Activated CD4-positive, alpha-beta T cell treated with anti-CD3 and anti-CD28 coated beads for 48 hours (primary cell): Measurements from ENCODE around the gene LRRN3.

Source experiments
- DNase-seq: peaks from one replicate; pipeline ENCODE4 v3.0.0-alpha.2; 2020

Gene LRRN3

DNA sequence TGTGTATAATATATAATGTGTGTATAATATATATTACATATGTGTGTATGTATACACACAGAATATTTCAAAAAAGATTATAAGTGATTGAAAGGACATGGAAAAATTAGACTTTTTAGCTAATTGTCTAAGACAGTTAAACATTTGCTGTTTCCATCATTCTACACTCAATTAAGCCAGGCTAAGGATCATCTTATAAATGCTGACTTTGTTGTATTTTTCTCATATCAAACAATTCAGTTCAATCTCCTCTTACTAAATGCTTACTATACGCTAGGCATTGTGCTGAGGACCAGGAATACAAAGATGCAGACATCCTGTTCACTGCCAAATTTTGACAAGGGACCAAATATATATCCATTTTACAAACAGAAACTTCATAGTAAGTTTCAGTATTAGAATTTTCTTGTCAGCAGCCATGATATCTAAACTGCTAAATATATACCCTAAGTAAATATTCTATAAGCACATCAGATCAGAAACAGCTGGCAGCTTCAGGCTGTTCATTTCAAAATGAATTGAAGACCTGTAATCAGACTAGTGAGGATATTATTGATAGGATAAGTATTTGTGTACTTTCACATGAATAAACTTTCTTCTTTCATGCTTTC is 10.3 kb upstream of the LRRN3 start:
- DNase-seq = no peak

DNA sequence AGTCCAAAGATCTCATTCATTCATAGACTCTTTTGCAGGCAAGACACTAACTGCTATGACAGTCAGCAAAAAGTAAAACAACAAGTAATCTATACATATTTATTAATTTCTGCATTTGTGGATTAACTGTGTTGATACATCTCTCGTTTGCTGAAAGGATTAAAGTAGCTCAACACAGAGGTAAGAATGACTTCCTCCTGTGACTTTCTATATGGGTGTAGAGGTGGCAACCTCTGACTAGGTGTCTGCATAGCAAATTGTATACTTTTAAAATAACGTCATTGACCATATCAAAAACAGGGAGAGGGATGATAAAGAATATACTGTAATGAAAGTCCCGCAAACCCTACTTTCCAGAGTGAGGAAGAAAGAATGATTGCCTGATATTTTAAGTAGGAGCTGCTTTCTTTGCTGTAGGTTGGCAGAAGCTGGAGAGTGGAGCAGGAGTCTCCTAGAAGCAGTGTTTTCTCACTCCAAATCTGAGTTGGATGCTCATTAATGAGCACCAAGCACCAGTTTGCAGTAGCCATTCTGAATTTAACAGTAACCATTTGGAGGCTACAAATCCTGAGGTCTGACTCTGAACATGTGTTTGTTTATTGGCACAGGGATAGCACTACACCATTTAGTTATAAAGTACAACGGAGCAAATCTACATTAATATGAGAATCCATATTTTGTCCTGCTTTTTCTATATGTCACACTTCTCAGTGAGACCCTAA is 9.2 kb upstream of the LRRN3 start:
- DNase-seq = no peak

DNA sequence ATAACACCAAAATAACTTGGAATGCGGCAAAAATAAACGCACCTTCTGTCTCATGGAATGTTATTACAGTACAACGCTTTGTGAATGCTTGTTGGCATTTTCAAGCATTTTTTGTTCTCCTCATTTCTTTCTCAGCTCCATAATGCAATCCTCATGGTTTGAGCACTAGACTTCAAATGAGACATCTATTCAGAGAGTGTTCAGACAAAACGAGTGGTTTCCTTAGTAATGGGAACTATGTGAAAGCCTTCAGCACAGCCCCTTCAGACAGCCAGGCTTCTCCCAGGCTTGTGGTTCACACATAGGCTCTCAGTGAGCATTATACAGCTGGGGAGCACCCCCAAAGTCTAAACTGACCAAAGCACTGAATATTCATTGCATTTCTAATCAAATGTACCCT is 8.6 kb upstream of the LRRN3 start:
- no peak for DNase-seq

DNA sequence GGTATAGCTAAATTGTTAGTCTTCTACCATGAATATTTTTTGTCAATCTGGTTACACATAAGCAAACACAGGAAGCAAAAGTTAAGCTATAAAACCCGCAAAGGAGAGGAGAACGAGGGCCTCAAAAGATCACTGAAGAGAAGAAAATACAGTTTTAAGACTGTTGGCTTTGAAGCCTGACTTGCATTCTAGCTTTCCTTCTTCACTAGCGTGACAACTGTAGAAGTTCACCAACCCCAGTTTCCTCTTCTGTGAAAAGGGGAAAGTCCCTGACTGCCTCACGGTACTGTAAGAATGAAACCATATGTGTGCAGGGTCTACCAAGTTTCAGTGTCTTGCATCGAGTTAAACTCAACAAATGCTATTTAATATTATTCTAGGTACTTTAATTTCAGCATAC is 7.5 kb upstream of the LRRN3 start:
- peak; percentile 56 for DNase-seq

DNA sequence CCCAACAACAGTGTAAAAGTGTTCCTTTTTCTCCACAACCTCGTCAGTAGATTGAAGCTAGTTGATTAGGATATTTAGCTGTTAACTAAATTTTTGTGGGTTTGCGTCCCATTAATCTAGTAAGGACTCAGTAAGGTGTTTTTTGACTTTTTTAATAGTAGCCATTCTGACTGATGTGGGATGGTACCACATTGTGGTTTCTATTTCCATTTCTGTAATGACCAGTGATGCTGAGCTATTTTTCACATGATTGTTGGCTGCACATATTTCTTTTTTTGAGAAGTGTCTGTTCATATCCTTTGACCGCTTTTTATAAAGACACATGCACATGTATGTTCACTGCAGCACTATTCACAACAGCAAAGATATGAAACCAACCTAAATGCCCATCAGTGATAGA is 5.6 kb upstream of the LRRN3 start:
- DNase-seq = no peak

DNA sequence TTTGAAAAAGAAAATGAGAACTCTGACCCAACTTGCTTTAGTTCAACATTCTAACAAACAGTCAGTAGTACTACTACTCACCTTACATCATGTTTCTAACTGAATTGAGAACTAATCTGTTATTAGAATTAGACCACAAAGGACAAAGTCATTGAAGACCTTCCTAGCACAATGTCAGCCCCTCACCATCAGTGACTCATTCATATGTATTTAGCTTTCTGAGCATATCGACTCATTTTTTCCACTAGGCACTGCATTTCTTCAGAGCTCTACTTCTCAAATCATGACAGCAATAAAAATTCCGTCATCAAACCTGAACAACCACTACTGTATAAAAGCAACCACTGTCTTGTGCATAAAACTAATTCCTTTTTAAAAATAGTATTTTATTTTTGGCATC is 4.4 kb upstream of the LRRN3 start:
- DNase-seq = peak; percentile 27

DNA sequence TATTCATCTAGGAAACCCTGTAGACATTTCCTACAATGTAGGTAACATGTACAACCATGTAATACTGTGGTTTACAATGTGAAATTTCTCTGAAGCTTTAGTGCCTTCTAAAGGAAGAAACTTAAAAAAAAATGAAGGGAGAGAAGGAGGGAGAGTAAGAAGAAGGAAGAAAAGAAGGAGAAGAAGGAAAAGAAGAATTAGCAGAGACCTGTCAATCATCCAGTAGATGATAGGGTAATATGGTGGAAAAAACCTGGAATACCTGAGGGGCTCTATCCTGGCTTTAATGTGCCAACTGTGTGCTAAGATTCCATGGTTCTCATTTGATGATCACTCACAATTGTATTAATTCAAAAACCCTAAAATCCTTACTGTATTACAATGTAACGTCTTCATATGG is 2.6 kb upstream of the LRRN3 start:
- DNase-seq = no peak

DNA sequence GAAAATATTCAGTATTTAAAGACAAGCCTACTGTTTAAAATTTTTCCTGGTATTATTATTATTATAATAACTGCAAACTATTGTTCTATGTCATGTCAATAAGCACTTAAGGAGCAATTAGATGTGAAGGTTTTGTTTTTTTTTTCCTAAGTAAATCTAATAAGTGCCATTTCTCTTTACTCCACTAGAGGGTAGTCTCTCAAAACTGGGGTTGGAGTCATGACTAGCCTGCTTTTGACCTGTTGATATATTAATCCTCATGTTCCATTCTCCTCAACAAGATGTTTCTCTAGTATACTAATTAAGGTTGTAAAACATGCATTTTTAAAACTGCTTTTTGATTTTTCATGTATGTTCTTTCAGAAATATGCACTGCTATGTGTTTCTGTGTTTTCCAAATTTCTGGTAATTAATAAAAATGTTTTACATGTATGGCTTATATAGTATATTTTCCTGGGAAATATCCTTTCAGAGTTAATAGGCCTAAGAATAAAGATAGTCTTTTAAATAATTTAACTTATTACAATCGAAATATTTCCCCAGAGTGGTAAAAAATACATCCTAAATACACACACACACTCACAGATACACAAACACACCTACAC is 1.0 kb upstream of the LRRN3 start:
- DNase-seq = no peak

DNA sequence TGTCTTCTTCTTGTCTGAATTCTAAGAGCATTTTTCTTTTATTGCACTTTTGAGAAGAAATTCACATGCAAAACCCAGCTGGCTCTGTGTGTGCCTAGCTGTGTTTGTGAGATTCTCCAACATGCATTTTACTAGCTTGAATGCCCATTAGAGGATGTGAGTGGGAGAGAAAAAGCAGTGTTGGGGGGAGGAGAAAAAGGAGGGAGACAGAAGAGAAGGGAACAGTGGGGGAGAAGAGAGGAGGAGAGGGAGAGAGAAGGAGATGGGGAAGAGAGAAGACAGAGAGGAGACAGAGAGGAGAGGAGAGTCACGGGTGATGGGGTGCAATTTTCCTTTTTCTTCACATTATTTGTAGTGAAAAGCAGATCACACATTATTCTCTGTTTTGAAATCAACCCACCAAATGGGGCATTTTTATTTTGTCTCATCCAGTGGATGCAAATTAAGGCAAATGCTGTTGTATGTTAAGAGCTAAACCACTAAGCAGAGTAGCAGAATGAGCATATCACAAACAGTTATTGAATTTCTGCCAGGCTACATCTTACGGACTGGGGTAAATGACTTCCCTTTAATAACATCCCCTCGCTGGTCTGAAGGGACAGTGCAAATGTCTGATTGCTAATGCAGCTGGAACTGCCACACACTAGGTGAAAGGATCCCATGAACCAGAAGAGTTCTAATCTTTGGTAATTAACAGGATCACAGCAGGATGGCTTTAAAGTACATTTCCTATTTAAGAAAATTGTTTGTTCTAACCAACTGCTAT is 849 bp downstream of the LRRN3 start:
- DNase-seq = no peak

DNA sequence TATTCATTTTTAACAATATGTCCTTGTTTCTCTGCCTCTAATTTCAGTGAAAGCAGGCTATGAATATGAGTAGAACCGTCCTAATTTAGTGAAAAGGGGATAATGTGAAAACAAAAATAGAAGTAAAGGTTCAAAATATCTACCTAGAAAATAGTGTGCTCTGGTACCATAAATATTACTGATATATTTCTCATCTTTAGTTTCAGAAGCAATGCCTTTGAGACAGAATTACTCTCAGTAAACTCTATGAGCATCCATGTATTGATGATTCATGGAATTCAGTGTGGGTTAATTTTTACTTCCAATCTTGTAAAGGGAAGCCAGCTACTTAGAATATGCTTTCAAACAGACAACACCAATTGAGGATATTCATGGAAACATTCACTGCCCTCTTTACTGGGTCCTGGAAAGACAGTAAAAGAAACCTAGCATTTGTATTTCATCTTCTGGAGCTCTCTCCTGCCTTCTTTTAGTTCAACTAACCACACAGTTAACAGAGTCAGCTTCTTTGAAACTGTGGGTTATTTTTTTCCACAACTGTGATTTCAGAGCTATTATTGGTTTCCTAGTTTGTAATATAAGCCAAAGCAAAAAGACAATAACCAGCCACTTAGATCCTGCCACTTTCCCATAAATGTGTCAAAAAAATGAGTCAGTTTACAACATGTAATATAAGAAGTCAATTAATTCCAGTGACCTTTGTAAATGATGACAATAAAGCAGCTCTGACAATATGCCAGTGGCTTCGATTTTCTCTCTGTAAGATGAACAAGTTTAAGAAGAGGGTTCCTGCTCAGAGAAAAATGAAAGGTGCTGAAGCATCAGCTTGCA is 1.7 kb downstream of the LRRN3 start:
- no peak for DNase-seq

DNA sequence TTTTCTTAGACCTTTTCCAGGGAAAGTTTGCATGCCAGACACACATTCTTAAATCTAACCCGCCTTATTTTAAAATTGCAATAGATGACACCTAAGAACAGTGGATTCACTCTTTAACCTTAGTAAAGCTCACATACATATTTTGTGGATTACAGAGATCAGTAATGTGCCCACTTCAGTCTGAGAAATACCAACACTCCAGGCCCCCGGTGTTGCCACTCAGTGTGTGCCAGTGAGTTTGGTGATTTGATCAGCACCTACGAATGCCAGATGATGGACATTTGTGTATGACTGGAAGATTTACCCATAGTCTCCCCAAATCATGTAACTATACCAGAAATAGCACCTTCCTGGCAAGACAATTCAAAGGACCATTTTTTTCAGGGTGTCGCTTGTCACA is 2.6 kb downstream of the LRRN3 start:
- no peak for DNase-seq

DNA sequence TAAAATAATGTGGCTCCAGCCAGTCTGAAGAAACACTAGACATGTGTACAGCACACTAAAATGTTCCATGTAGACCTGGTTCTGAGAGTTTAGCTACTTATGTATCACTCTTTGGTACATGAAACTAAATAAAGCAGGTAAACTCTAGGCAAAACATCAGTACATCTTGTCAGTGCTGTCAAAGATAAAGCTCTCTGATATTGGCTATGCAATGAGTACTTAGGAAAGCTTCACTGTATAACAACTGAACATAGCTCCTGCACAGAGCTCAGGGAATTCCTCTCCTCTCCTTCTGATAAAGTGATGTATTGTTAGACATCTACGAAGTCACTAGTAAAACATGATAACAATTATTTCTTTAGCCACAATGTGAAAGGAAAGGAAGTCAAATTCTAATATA is 3.5 kb downstream of the LRRN3 start:
- DNase-seq = no peak

DNA sequence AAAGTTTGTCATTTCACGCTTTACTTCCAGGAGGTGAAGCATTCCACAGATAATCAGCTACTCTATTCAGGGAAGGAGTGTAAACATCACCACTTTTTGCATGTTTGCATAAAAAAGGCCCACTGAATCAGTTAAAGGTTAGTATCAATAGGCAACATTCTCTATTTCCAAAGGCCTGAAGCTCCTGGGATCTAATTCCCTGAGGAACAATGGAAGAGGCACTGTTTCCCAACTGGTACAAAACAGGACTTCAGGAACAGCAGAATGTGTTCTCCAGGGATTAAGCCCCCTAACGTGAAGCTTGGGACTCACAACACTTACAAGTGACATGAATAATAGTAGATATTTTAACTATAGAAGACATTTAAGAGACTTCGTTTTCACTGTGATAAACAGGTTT is 6.1 kb downstream of the LRRN3 start:
- no peak for DNase-seq

DNA sequence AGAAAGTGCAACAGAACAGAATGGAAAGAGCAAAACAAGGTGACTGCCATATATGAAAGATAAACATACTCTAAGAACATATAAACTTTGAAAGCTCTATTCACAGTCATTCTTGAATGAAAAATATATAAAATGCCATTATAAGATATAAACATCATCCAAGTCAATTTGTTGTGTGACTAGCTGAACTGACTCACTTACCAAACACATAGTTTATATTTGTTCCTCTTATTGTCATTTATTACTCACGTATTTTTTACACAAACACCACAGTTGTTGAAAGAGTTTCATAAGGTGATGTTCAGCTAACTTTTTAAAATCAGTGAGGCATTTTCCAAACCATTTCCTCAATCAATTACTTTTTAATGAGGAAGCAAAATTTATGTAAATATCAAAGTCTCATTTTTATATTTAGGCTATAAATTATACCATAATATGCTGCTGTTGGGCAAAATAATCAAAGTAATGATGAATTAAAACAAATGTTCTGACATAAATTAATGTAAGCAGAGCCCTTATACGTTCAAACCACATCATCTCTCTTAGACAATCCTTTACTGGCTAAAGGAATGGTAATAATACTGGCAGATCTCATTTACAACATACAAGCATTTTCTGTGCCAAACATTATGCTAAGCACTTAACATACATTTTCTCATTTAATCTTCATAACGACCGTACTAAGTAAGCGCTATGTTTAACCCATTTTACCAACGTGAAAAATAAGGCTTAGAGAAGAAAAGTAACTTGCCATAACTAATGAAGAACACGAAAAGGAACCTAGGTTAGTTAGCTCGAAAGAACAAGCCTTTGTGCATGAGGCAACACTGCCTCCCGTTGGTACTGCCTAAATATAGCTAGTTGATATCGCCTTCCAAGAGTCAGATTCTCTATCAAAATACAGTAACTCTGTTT is 7.3 kb downstream of the LRRN3 start:
- peak; percentile 64 for DNase-seq

DNA sequence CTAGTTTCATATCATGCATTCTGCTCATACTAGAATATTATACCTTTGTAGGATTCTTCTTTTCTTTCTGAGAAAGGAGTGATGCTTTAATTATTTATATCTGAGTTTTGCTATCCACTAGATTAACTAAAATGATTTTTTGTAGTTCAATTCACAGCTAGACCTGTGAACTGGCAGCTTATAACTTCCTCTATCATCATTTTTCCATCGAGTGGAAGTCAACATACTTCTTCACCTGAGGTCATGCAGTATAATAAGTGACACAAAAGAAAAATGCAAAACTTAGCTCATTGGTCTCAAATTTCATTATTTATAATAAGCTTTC is 8.0 kb downstream of the LRRN3 start:
- DNase-seq = no peak

DNA sequence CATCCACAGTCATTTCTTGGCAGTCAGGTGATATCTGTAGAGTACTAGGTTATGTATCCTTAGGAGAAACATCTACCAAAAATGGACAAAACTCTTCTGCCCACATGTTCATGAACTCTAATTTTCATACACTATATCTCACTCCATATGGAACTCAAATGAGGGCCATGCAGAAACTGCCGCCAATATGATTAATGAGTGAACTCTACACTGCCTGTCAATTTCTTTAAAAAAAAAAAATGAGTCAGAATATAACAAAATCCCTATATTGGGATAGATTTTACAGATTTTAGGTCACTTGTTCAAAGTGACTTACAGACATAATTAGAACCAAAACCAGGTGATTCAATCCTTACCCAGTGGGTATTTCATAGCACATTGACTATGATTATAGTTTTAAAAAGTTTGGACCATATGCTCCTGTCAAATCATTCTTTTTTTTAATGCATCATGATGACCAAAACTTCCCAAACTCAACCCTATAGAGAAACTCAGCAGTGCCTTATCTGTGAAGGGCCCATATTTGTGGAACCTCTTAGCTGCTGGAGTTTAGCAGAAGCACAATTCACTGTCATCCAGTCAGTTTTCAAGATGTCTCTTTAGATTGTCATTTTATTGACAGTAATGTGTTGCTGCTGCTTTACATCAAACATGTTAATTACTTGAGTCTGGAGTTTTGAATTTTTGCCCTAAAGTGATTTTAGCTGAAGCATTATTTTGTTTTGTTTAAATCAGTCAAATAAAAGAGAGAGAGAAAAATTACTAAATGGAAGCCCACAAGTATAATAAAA is 11.1 kb downstream of the LRRN3 start:
- no peak for DNase-seq

DNA sequence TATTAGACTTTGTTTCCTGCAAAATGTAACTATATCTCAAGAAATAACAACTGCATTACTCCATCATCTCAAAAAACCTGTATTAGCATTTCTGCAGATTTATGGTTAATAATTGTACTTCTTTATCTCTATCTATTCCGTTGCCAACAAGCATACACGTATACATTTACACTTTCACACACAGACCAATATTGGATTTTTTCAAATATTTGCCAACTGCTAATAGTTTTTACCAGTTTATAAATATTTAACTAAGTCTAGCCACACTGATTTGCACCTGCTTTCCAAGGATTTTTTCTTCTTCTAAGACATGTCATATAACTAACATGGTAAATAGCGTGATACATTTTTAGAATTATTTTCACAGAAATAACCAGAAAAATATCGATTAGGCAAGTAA is 12.2 kb downstream of the LRRN3 start:
- no peak for DNase-seq

DNA sequence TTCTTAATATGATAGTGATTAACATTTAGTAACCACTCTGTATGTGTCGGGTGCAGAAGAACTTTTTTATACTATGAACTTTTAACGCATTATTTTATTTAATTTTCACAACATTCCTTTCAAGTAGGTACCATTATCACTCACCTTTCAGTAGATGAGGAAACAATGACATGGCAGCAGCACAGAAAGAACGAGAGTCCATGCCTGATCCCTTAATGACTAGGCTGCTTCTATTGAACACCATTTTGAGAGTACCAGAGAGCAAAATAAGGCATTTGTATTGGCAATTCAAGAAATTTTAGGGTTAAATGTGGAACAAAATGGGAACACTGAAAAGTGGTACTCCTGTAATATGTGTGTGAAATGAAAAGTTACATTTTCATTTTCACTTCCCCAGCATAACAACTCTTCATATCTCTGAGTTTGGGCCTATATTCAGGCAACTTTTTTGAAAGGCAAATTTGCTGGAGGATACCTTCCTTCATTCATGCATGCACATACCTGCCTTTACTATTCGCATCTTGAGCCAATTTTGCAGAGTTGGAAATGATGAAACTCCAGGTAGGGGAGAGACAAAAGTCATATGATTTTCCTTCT is 12.8 kb downstream of the LRRN3 start:
- DNase-seq = no peak

DNA sequence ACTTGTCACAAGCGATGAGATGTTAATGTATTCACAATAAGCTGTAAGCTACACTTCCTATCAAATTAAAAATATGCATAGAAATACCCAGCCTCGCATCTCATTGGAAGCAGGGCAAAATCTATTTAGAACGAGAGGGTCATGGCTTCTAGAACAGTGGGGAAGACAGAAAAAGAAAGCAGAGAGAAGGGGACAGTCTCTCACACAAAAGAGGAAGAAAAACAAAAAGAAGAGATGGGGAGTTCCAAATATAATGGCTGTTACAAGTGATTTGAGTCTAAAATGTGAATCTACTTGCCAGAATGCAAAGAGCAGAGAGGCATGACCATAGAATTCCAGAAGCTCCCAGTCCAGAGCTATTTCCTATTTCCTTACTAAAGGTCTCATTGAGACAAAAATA is 13.8 kb downstream of the LRRN3 start:
- DNase-seq = no peak

DNA sequence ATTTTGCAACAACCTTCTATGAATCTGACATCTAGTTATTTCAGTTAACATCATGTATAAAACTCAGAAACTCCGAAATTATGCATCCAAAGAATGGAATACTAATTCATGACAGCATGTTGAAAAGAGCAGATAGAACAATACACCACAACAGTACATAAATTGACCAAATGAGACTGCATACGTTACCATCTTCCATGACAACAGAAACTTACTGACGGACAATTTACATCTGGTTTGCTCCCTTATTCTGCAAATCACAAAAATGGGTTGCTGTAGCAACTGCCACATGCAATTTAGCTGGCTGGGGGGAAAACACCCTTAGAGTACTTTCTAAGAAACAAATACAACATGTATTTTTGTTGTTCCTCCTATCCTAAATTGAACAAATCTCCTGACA is 14.3 kb downstream of the LRRN3 start:
- DNase-seq = no peak

DNA sequence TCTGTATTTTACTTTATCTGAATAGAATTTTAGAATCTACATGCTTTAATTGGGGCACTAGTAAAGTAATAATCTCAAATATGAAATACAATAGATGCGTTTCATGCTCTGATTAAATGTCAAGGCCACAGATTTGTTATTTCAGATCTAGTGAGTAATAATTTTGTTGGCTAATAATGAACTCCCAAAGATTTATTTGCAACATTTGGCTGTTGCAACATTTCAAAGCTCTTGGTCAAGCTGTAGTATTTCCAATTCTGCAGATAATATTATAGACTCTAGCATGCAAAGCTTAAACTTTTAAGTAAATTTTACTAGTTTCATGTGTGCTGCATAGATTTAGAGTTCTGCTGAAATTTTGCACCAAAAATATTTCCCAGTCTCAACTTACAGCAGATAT is 16.7 kb downstream of the LRRN3 start:
- DNase-seq = no peak
